Measurements from ENCODE around the gene C5orf63.

GRCh38 chr5:127004721-127005120 is 68.6 kb downstream of the C5orf63 start:
- TF ChIP-seq, protein P1, sequence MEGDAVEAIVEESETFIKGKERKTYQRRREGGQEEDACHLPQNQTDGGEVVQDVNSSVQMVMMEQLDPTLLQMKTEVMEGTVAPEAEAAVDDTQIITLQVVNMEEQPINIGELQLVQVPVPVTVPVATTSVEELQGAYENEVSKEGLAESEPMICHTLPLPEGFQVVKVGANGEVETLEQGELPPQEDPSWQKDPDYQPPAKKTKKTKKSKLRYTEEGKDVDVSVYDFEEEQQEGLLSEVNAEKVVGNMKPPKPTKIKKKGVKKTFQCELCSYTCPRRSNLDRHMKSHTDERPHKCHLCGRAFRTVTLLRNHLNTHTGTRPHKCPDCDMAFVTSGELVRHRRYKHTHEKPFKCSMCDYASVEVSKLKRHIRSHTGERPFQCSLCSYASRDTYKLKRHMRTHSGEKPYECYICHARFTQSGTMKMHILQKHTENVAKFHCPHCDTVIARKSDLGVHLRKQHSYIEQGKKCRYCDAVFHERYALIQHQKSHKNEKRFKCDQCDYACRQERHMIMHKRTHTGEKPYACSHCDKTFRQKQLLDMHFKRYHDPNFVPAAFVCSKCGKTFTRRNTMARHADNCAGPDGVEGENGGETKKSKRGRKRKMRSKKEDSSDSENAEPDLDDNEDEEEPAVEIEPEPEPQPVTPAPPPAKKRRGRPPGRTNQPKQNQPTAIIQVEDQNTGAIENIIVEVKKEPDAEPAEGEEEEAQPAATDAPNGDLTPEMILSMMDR (conservative IDR thresholded peaks at IDR 0.05 in 1 of 2, IDR thresholded peaks at IDR 0.05 in 1 of 2; ENCODE audit: extremely low read depth in 1 of 2, insufficient read depth in 1 of 2, low read depth in 1 of 2, low read length in 2 of 2), result no peak
- no peak for TF ChIP-seq EZH2 (IDR thresholded peaks at IDR 0.05; ENCODE audit: borderline replicate concordance, low read length)
